Measurements from ENCODE around the gene NOTCH1.

DNA sequence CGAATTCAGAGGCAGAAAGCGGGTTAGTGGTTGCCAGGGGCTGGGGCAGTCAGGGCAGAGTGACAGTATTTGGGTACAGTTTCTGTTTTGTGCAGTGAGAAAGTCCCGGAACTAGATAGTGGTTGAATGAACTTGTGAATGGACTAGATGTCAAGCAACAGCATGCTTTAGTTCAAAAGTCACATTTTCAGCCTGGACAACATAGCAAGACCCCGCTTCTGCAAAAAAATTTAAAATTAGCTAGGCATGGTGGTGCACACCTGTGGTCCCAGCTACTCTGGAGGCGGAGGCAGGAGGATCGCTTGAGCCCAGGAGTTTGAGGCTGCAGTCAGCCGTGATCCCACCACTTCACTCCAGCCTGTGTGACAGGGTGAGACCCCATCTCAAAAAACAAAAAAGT lies 8.4 kb downstream of the NOTCH1 start:
- TF ChIP-seq, protein P1, sequence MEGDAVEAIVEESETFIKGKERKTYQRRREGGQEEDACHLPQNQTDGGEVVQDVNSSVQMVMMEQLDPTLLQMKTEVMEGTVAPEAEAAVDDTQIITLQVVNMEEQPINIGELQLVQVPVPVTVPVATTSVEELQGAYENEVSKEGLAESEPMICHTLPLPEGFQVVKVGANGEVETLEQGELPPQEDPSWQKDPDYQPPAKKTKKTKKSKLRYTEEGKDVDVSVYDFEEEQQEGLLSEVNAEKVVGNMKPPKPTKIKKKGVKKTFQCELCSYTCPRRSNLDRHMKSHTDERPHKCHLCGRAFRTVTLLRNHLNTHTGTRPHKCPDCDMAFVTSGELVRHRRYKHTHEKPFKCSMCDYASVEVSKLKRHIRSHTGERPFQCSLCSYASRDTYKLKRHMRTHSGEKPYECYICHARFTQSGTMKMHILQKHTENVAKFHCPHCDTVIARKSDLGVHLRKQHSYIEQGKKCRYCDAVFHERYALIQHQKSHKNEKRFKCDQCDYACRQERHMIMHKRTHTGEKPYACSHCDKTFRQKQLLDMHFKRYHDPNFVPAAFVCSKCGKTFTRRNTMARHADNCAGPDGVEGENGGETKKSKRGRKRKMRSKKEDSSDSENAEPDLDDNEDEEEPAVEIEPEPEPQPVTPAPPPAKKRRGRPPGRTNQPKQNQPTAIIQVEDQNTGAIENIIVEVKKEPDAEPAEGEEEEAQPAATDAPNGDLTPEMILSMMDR (conservative IDR thresholded peaks at IDR 0.05 in 1 of 2, IDR thresholded peaks at IDR 0.05 in 1 of 2; ENCODE audit: low read depth in 1 of 2, low read length in 2 of 2) = no peak
- TF ChIP-seq EZH2 (IDR thresholded peaks at IDR 0.05; ENCODE audit: low read length, missing control alignments) = no peak
